HL-60 (cell line): ENCODE results near the gene ZSWIM3.

Source experiments
- CTCF ChIP-seq: IDR thresholded peaks from one replicate; pipeline ENCODE4 v1.5.1; 2011; ENCODE audit warnings: low read length, control low read depth, inconsistent platforms; ENCODE audit not compliant: insufficient read depth
- POLR2AphosphoS5 ChIP-seq: IDR thresholded peaks from 2 replicates; pipeline ENCODE4 v1.6.1; 2012; ENCODE audit warnings: low read depth
- SPI1 ChIP-seq: IDR thresholded peaks from 2 replicates; pipeline ENCODE4 v1.6.1; 2012; ENCODE audit warnings: low read depth, mild to moderate bottlenecking, borderline replicate concordance

GRCh38 chr20:45833030-45833882 is 24.2 kb upstream of the ZSWIM3 start, which contains the start of gene SNX21:
- TF ChIP-seq CTCF, result no peak
- TF ChIP-seq SPI1, result no peak
- no peak for TF ChIP-seq POLR2AphosphoS5
